MM.1S (cell line): ENCODE results near the gene NTN5.

ENCODE experiments used
- DNase-seq: peaks from one replicate; pipeline ENCODE4 v3.0.0-alpha.2; 2015
- H2AFZ ChIP-seq: fragments of 300-600 bp; sonication (generic); 2 replicates; pipeline ENCODE4 v1.6.0; 2016; ENCODE audit warnings: antibody characterized with exemption, low read length
- H3F3A ChIP-seq: fragments of 300-600 bp; sonication (generic); 2 replicates; pipeline ENCODE4 v1.6.1; 2016; ENCODE audit warnings: mild to moderate bottlenecking, antibody characterized with exemption, low read length, moderate library complexity, mixed read lengths; ENCODE audit not compliant: insufficient read depth
- H3K27ac ChIP-seq: fragments of 300-600 bp; sonication (generic); 2 replicates; pipeline ENCODE4 v1.5.1; 2016; ENCODE audit warnings: mild to moderate bottlenecking, low read length
- H3K27me3 ChIP-seq: fragments of 300-600 bp; sonication (generic); replicated peaks from 2 replicates; pipeline ENCODE4 v1.6.0; 2016; ENCODE audit warnings: low read length; ENCODE audit not compliant: insufficient read depth
- H3K36me3 ChIP-seq: fragments of 300-600 bp; sonication (generic); replicated peaks from 2 replicates; pipeline ENCODE4 v1.6.1; 2016; ENCODE audit warnings: mild to moderate bottlenecking, low read length, mixed read lengths; ENCODE audit not compliant: insufficient read depth
- H3K4me1 ChIP-seq: fragments of 300-600 bp; sonication (generic); 2 replicates; pipeline ENCODE4 v1.6.1; 2016; ENCODE audit warnings: low read length, mixed read lengths
- H3K4me2 ChIP-seq: fragments of 300-600 bp; sonication (generic); 2 replicates; pipeline ENCODE4 v1.6.0; 2016; ENCODE audit warnings: low read depth, low read length
- H3K4me3 ChIP-seq: fragments of 300-600 bp; sonication (generic); 2 replicates; pipeline ENCODE4 v1.5.1; 2016; ENCODE audit warnings: low read length, mixed read lengths
- H3K79me2 ChIP-seq: fragments of 300-600 bp; sonication (generic); 2 replicates; pipeline ENCODE4 v1.6.1; 2016; ENCODE audit warnings: mixed run types, low read length, mixed read lengths
- H3K9ac ChIP-seq: fragments of 300-600 bp; sonication (generic); 2 replicates; pipeline ENCODE4 v1.6.1; 2016; ENCODE audit warnings: low read length, mixed read lengths
- H3K9me2 ChIP-seq: fragments of 300-600 bp; sonication (generic); replicated peaks from 2 replicates; pipeline ENCODE4 v1.6.1; 2016; ENCODE audit warnings: mild to moderate bottlenecking, low read length, mixed read lengths; ENCODE audit not compliant: insufficient read depth
- H3K9me3 ChIP-seq: fragments of 300-600 bp; sonication (generic); replicated peaks from 2 replicates; pipeline ENCODE4 v1.6.1; 2016; ENCODE audit warnings: mild to moderate bottlenecking, low read length, mixed read lengths; ENCODE audit not compliant: insufficient read depth
- H4K20me1 ChIP-seq: fragments of 300-600 bp; sonication (generic); 2 replicates; pipeline ENCODE4 v1.6.1; 2016; ENCODE audit warnings: mild to moderate bottlenecking, low read length, moderate library complexity, mixed read lengths; ENCODE audit not compliant: insufficient read depth
- EZH2 ChIP-seq: fragments of 300-600 bp; sonication (generic); optimal IDR thresholded peaks from 2 replicates; pipeline ENCODE3; 2017; ENCODE audit warnings: low read depth, mild to moderate bottlenecking, antibody characterized with exemption, low read length, mixed read lengths
- EZH2phosphoT487 ChIP-seq: fragments of 300-600 bp; sonication (generic); IDR thresholded peaks from 2 replicates; pipeline ENCODE4 v1.6.1; 2018; ENCODE audit warnings: antibody characterized with exemption, low read length
- TF ChIP-seq, protein P1 (sequence below): fragments of 300-600 bp; sonication (generic); IDR thresholded peaks from 2 replicates; pipeline ENCODE4 v1.5.1; 2016; ENCODE audit warnings: antibody characterized with exemption, low read length, mixed read lengths

The NTN5 gene

DNA sequence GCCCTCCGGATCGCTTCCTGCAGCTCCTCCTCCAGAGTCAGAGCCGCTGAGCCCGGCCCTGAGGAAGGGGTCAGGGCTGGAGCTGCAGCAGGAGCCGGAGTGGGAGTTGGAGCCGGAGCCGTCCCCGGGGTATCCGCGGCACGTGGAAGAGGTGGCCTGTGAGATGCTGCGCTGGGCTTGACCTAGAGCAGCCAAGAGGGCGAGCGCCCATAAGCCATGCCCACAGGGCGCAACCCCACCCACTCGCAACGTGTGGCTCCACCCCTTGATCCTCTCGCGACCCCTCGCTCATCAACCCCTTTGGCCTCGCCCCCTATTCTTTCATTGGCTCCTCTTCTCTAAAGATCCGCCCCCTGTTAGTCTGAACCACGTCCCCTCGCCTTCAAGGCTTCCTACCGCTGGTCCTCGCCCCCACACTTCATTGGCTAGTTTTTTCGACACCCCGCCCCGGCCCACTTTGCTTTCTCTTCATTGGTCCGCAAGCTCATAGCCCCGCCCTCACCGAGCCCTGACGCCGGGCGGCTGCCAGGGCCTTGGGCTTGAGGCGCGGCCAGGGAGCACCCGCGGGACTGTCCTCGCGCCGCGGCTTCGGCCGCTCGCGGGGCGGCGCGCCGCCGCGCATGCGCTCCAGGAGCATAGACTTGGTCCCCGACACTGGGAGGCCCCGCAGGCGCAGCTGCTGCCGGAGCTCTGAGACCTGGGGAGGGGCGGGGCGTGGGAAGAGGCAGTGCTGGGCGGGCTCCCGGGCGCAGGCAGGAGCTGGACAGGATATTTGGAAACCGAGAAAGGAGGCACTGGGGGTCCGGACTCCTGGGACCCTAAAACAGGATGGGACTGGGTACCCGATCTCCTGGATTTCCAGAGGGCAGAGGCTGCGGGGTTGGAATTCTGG is 41.3 kb upstream of the NTN5 start:
- H3K9me2 ChIP-seq, result no peaks in the 10 kb centered on the region
- H3K27ac ChIP-seq, result no peak overlapping the region
- H3K27me3 ChIP-seq, result peaks cover 62% of the 10 kb centered on the region
- no peaks in the 10 kb centered on the region for H3F3A ChIP-seq
- no peaks in the 10 kb centered on the region for H3K79me2 ChIP-seq
- H3K9me3 ChIP-seq, result no peaks in the 10 kb centered on the region
- no peak for TF ChIP-seq EZH2
- TF ChIP-seq, protein P1, sequence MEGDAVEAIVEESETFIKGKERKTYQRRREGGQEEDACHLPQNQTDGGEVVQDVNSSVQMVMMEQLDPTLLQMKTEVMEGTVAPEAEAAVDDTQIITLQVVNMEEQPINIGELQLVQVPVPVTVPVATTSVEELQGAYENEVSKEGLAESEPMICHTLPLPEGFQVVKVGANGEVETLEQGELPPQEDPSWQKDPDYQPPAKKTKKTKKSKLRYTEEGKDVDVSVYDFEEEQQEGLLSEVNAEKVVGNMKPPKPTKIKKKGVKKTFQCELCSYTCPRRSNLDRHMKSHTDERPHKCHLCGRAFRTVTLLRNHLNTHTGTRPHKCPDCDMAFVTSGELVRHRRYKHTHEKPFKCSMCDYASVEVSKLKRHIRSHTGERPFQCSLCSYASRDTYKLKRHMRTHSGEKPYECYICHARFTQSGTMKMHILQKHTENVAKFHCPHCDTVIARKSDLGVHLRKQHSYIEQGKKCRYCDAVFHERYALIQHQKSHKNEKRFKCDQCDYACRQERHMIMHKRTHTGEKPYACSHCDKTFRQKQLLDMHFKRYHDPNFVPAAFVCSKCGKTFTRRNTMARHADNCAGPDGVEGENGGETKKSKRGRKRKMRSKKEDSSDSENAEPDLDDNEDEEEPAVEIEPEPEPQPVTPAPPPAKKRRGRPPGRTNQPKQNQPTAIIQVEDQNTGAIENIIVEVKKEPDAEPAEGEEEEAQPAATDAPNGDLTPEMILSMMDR, result no peak
- TF ChIP-seq EZH2phosphoT487, result no peak
- H2AFZ ChIP-seq, result peak overlapping the region; percentile 100
- H3K36me3 ChIP-seq, result no peaks in the 10 kb centered on the region
- DNase-seq, result peak; percentile 99
- peak overlapping the region; percentile 100 for H3K4me2 ChIP-seq
- no peaks in the 10 kb centered on the region for H4K20me1 ChIP-seq
- H3K4me1 ChIP-seq, result 0 out of 2 replicates have a peak, but pooled peaks cover 4% of the 10 kb centered on the region
- H3K9ac ChIP-seq, result peak overlapping the region; percentile 65; the same call in 1 of the 2 replicates
- peak overlapping the region; percentile 74 for H3K4me3 ChIP-seq

DNA sequence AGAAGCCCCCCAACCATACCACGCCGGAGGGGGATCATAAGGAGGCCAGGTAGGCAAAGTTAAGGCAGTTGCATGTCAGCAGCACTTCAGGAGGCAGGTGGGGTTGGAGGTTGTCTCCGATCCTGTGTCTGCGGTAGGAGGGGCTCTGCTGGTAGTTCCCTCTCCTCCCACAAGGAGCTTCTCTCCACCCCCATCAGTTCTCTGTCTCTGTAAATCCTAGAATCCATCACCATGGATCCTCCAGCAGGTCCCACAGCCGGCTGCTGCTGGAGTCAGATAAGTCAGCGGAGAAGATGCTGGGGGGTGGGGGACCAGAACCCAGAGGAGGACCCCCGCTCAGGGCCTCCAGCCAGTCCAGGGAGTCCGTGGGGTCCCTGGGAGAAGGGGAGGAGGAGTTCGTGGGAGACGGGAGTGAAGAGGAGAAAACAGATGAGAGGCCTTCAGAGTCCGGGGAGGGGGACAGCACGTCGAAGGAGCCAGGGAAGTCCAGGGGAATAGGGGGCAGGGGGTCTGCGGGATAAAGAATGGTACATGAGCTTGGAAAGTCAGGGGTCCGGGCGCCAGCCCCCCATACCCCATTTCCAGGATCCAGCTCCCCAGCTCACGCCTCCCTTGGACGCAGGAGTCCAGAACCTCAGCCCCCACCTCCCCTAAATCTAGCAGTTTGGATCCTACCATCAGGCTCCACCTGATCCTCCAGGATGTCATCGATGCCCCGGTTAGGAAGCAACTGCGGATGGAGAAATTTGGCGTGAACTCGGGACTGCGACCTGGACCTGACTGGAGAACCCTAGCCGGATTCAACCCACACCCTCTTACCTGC is 40.4 kb upstream of the NTN5 start:
- no peaks in the 10 kb centered on the region for H3K36me3 ChIP-seq
- no peaks in the 10 kb centered on the region for H3F3A ChIP-seq
- no peaks in the 10 kb centered on the region for H3K9me3 ChIP-seq
- H3K27me3 ChIP-seq, result peaks cover 65% of the 10 kb centered on the region
- no peaks in the 10 kb centered on the region for H3K79me2 ChIP-seq
- TF ChIP-seq, protein P1, result no peak
- TF ChIP-seq EZH2phosphoT487, result no peak
- no peak for TF ChIP-seq EZH2
- DNase-seq, result no peak
- H3K27ac ChIP-seq, result no peak overlapping the region
- peak overlapping the region; percentile 95 for H3K4me2 ChIP-seq
- no peaks in the 10 kb centered on the region for H3K9me2 ChIP-seq
- H3K9ac ChIP-seq, result 0 out of 2 replicates have a peak overlapping the region, but pooled peaks have one; percentile 9
- peak overlapping the region; percentile 65 for H3K4me3 ChIP-seq
- 0 out of 2 replicates have a peak, but pooled peaks cover 4% of the 10 kb centered on the region for H3K4me1 ChIP-seq
- no peaks in the 10 kb centered on the region for H4K20me1 ChIP-seq
- H2AFZ ChIP-seq, result peak overlapping the region; percentile 87

DNA sequence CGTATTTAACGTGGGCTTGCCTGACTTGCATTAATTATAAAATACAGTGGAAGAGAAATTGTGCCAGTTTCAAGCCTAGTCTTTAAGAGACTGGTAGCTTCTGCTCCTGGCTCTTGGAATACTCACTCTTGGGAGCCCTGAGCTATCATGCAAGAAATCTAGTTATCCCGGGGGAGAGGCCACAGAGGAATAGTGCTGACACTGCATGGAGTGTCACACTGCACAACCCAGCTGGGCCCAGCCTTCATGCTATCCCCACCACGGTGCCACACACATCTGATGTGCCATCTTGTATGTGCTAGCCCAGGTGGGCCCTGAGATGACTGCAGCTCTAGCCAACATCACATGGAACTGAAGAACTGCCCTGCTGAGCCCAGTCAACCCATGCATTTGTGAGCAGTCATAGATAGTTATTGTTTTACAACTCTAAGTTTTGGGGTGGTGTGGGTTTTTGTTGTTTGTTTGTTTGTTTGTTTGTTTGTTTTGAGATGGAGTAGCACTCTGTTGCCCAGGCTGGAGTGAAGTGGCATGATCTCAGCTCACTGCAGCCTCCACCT is 38.4 kb upstream of the NTN5 start:
- Histone ChIP-seq H3F3A (no peaks in the 10 kb centered on the region), H3K9me2 (no peaks in the 10 kb centered on the region), H3K79me2 (no peaks in the 10 kb centered on the region), H3K4me3 (no peak overlapping the region), H3K9ac (no peak overlapping the region), H3K9me3 (no peaks in the 10 kb centered on the region), H4K20me1 (no peaks in the 10 kb centered on the region), H2AFZ (no peak overlapping the region), H3K27me3 (peaks cover 64% of the 10 kb centered on the region), H3K4me2 (no peak overlapping the region), H3K4me1 (0 out of 2 replicates have a peak, but pooled peaks cover 4% of the 10 kb centered on the region), H3K36me3 (no peaks in the 10 kb centered on the region), H3K27ac (no peak overlapping the region)
- no peak for DNase-seq
- TF ChIP-seq, protein P1, result no peak
- TF ChIP-seq EZH2phosphoT487 (no peak), EZH2 (no peak)
